ENCODE data around the gene TTLL12.
A peak's percentile ranks its signal among the peaks of the same experiment; 100 is the strongest.
"Not testable (repeated sequence)": the region's sequence is repeated elsewhere in the genome, so short reads cannot be mapped to it uniquely, and the experiment has no call there.

Gene TTLL12

DNA sequence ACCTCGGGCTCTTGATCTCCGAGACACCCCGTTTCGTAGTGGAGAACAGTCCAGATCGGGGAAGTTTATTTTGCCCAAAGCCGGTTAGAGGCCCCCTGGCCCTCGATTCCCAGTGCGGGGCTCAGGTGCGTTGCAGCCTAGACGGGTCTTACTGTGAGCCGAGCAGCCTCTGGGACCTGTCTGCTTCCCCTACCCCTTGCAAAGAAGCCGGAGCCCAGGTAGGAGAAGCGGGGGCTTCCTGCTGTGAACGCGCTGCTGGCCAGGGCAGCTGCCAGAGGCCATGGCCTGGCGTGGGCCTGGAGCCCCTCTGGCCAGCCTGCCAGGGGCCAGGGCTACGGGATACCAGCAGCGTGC, 35.0 kb downstream of the TTLL12 start:
- peak in 1 of 2 experiments; percentile 11 for DNase-seq

DNA sequence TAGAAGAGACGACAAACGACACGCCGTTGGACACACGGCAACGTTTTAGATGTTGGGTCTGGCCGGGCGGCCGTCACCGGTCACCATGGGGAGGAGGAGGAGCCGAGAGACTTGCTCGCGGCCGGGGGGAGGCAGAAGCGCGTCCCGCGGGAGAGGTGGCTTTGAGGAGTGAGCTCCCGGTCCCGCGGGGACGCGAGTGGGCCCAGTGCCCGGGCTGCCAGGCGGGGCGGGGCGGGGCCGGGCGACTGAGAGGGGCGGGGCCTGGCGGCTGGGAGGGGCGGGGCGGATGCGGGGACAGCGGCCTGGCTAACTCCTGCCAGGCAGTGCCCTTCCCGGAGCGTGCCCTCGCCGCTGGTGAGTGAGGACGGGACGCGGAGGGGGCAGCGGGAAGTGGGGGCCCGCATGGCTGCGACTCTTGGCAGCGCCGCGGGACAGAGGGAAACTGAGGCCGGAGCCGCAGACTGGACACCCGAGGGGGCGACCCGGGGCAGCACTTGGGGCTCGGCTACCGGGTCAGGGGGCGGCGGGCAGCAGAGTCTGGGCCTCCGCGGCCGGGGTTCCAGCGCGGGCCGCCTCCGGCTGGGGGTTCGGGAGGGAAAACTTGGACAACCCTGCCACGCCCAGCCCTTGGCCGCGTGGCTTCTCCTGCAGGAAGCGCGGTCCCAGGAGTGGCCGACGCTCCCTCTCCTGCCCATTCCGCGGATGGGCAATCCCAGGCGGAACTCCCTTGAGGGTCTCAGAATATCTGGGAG, 35.5 kb downstream of the TTLL12 start, which contains the start of gene TSPO:
Gene TSPO, plus strand, starts transcription at position 309 of the 752 bp plus-strand sequence. CDS start 7,680 bp downstream, outside the sequence.
- DNase-seq = peak in 1 of 2 experiments; percentile 14

- DNase-seq = no peak
These were observed 36.2 kb downstream of the TTLL12 start for GRCh38 chr22:43150731-43151206.

DNA sequence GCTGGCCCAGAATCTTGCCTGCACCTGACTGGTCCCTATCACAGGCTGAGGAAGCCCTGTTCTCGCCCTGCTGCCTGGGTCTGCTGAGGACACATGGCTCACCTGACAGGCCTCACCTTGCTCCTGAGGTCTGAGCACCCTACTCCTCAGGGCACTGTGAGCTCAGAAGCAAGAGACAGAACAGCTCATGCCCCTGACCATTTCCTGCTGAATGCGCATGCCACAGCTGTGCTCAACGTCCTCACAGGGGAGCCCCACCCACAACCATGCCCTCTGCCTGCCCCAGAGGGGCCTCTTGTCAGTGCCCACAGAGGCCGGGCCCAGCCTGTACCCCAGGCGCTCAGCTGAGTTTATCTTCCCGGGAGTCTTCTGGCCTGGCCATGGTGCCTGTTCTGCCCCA, 38.4 kb downstream of the TTLL12 start:
- DNase-seq = no peak

DNA sequence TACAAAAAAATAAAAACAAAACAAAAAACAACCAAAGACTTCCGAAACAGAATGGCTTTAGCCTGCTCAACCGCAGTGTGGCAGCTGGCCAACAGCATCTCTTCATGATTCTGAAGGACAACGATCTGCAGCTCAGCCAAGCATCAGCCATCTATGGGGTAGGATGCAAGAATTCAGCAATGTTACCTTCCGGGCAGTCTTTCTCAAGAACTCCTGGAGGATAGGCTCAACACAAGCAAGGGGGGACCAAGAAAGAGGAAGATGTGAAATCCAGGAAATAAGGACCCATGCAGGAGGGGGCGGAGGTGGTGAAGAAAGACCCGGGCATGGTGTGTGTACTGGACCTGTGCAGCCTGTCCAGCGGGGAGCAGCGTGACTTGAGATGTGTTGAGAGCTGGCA, 39.1 kb downstream of the TTLL12 start:
- DNase-seq = peak; percentile 46 to 67

DNA sequence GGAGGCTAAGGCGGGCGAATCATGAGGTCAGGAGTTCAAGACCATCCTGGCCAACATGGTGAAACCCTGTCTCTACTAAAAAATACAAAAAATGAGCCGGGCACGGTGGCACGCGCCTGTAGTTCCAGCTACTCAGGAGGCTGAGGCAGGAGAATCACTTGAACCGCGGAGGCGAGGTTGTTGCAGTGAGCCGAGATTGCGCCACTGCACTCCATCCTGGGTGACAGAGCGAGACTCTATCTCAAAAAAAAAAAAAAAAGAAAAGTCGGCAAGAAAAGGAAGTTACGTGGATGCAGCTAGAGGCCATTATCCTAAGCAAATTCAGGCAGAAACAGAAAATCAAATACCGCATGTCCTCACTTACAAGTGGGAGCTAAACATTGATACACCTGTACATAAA, 40.6 kb downstream of the TTLL12 start:
- not testable (repeated sequence) for DNase-seq

GRCh38 chr22:43145371-43145770, 41.6 kb downstream of the TTLL12 start:
- DNase-seq = not testable (repeated sequence)

GRCh38 chr22:43144949-43145348, 42.0 kb downstream of the TTLL12 start:
- DNase-seq = no peak

GRCh38 chr22:43142880-43143562, 43.9 kb downstream of the TTLL12 start, which contains the start of gene MCAT:
TSS of gene MCAT (minus strand) at chr22:43143398. CDS start at chr22:43143348, 50 bp downstream.
- DNase-seq = peak; percentile 57 to 69

DNA sequence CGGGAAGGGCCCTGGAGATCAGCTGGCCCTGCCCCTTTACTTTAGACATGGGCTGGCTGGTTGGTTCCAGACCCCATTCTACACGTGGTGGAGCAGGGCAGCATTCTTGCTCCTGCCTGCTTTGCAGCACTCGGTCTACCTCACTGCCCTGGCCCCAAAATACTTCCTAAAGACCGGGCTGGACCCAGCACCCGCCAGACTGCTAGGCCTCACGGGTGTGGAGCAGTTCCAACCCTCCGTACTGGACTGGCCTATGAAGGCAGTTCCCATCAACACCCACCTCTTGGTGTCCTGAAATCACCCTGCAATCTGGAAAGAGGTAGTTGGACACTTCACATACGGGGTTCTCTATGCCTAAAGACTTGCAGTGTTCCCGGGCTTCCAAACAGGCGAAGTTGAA, 50.1 kb downstream of the TTLL12 start:
- no peak for DNase-seq

GRCh38 chr22:43136255-43136654, 50.7 kb downstream of the TTLL12 start:
- peak; percentile 66 to 80 for DNase-seq

GRCh38 chr22:43135565-43135964, 51.4 kb downstream of the TTLL12 start:
- DNase-seq = no peak

DNA sequence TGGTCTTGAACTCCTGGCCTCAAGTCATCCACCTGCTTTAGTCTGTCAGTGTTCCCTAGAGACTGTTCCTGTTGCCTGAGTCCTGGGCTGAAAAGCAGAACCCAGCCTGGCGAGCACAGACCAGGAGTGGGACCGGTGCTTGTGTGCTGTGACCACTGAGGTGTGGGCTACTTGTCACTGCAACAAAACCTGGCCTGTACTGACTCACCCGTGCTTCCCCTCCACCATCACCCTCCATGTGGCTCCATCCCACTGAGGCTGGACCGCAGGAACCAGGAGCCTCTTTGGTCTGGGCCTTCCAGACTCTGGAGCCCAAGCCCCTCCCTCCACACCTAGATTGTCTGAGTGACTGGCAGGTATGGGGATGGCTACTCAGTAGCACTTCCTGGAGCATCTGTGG, 52.4 kb downstream of the TTLL12 start:
- DNase-seq = no peak

GRCh38 chr22:43133401-43133800, 53.5 kb downstream of the TTLL12 start:
- no peak for DNase-seq

DNA sequence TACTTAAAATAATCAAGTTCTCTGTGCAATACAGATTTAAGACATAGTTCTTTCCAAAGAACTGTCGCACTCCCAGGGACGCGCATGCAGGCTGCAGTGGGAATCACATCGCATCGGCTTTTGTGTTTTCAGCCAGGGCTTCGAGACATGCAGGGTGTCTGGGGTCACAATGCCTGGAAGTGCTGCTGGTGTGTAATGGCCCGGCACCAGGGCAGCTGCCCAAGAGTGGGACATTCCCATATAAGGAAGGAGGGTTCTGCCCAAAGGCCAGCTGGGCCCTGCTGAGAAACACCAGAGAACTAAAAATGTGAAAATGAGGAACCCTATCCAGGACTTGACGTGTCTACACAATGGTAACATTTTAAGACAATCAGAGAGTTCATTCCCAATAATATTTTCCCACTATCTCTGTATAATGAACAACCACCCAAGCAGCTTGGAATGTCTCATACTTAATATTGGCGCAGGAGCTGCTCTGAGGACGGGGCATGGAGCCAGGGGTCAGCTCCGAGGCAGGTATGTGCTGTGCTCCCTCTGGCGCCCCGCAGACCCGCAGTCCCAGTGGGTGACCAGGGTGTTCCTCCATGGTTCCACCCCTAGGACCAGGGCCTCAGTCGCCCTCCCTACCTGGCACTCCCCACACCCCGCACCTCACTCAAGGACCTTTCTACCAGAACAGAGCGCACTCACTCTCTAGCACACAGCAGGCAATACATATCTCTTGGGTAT, 55.0 kb downstream of the TTLL12 start:
- no peak for DNase-seq

DNA sequence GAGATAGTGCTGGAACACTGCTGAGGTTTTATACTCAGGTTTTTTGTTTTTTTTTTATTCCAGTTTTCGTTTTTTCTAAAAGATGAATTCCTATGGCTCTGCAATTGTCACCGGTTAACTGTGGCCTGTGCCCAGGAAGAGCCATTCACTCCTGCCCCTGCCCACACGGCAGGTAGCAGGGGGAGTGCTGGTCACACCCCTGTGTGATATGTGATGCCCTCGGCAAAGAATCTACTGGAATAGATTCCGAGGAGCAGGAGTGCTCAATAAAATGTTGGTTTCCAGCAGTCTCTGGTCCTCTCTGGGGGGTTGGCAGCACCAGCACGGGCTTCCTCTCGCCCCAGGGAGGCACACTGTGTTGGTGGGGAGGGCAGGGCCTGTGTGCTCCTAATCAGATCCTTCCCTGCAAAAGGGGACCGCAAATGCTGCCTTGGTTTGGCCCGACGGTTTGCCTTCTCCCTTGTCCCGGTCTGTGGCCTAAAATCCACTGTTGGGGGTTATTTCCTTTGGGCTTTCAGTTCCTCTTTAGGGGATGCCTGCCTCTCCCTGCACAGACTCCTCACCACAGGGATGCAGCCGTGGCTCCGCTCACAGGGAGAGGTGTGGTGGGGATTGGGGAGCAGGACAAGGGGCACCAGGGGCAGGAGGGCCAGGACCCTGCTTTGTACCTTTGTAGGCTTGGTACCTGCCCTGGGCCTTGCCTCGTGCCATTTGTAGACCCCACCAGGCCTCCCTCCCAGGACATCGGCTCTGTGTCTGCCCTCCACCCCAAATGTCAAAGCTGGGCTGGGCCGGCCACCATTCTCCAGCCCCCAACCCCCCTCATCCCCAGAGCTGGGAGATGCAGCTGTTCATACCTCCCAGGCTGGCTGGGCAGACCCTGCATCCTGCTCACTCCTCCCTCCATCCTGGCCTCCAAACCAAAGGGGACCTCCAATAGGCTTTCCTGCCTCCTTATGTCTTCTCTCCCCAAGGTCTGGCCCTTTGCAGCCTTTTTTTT, 57.2 kb downstream of the TTLL12 start:
- peak; percentile 64 to 68 for DNase-seq

GRCh38 chr22:43128928-43129424, 58.0 kb downstream of the TTLL12 start:
- no peak for DNase-seq

GRCh38 chr22:43128116-43128515, 58.8 kb downstream of the TTLL12 start:
- DNase-seq = peak; percentile 33 to 36

GRCh38 chr22:43127166-43127908, 59.6 kb downstream of the TTLL12 start:
- DNase-seq = no peak

- no peak for DNase-seq
These were observed 60.3 kb downstream of the TTLL12 start for GRCh38 chr22:43126501-43127165.
